Measurements from ENCODE around the gene LIM2.

DNA sequence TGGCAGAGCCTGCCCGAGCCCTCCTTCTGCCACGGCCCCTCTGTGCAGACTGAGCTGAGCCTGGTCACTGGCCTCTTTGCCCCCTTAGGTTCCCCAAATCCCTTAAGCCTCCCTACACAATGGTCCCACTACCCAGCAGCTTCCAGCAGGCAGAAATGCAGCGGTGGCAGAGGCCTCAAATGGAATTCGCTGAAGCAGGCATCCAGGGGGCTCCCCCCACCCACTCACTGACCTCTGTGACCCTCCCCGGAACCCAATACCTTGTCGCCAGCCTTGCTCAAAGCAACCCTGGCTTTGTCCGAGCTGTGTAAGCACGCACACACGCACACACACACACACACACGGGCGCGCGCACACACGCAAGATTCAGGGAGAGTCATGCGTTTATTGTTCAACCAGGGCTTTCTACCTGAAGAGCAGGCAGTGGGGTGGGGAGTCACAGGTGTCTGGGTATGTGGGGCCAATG, at the start of gene LIM2:
- TF ChIP-seq, protein P1, sequence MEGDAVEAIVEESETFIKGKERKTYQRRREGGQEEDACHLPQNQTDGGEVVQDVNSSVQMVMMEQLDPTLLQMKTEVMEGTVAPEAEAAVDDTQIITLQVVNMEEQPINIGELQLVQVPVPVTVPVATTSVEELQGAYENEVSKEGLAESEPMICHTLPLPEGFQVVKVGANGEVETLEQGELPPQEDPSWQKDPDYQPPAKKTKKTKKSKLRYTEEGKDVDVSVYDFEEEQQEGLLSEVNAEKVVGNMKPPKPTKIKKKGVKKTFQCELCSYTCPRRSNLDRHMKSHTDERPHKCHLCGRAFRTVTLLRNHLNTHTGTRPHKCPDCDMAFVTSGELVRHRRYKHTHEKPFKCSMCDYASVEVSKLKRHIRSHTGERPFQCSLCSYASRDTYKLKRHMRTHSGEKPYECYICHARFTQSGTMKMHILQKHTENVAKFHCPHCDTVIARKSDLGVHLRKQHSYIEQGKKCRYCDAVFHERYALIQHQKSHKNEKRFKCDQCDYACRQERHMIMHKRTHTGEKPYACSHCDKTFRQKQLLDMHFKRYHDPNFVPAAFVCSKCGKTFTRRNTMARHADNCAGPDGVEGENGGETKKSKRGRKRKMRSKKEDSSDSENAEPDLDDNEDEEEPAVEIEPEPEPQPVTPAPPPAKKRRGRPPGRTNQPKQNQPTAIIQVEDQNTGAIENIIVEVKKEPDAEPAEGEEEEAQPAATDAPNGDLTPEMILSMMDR (IDR thresholded peaks at IDR 0.05 in 4 of 5, conservative IDR thresholded peaks at IDR 0.05 in 1 of 5) = no peak
- no peak for TF ChIP-seq POLR2A (IDR thresholded peaks at IDR 0.05)
